GM21619 (cell line): ENCODE data around the gene SCGB1D4.

ENCODE experiments used
- ATAC-seq: cut with Tn5 transposase; IDR thresholded peaks from one replicate; pipeline ENCODE4 v1.9.1; 2021; ENCODE audit not compliant: unreplicated experiment

Gene SCGB1D4

DNA sequence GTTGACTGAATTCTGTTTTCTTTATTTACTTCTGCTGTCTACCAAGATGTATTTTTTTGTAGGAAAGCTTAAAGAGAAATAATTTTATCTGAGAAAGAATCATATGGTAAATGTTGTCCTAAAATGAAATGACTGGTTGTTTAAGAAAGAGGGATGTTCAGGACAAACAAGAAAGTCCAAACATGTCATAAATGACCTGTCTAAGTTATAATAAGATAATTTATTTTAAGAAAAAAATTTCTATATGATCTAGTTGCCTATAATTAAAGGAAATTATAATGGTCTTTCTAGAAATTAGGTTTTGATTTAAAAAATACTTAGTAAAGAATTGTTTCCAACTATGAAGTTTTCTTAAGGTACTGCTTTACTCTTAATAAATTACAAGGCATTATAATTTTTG is 18.4 kb downstream of the SCGB1D4 start:
- ATAC-seq = no peak

DNA sequence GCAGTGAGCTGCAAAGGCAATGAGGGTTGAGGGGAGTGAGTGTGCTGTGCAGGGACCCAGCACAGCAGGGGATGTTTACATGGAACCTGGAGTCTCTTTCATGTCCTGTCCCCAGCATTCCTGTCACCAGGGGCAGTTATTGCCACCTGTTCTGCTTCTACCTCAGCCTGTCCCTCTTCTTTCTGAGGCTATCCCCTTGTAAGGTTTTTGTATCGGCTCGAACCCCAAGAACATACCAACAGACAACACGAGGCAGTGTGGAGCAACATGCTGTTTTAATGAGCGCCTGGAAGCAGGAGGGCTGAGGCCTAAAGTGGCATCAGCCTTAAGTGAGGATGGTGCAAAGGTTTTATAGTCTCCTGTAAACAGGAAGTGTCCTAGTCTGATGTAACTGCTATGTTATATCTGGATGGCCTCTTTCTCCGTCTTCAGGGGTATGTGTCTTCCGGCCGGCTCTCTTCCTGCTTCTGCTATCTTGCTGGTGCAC is 25.0 kb downstream of the SCGB1D4 start:
- ATAC-seq = no peak

DNA sequence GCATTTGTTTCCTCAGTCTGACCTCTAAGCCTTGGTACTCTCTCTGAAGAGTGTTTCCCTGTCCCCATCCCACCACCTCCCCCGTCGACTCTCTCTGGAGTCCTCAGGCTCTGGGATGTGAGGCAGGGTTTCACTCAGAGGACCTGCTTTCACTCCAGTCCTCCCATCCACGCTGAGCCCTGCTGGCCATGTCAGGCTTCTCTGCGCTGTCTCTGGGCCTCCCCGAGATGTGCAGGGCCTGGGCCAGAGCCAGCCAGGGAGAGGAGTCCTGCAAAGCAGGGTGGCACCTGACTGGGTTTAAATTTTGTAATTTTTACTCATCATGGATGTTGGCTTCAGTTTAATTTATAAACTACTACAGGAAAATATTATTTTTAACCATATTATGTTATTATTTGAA is 25.6 kb downstream of the SCGB1D4 start:
- ATAC-seq = no peak

DNA sequence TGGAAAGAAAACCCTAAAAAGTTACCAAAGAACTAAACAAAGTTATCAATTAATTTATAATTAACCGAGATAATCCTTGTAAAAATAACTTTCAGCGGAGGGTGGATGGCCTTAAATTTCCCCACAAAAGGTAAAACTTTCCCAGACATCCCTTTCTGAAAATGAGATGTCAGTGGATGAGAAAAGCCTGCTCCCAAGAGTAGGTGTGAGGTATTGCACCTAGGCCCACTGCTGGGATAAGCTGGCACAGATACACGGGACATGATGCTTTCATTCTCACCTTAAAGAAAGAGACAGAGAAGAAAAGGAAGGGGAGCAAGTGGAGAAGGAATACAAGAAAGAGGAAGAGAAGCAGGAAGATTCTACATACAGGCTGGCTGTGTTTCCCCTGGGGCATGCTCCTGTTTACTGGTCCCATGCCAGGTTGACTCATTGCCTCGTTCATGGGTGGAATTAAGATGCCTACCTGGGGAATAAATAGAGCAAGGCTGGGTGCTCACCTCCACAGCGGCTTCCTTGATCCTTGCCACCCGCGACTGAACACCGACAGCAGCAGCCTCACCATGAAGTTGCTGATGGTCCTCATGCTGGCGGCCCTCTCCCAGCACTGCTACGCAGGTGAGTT is 29.1 kb downstream of the SCGB1D4 start, which contains the start of gene SCGB2A2:
Gene SCGB2A2, plus strand, starts transcription at position 505 of the 625 bp plus-strand sequence. Its CDS starts 59 bp downstream, at position 564.
- no peak for ATAC-seq

DNA sequence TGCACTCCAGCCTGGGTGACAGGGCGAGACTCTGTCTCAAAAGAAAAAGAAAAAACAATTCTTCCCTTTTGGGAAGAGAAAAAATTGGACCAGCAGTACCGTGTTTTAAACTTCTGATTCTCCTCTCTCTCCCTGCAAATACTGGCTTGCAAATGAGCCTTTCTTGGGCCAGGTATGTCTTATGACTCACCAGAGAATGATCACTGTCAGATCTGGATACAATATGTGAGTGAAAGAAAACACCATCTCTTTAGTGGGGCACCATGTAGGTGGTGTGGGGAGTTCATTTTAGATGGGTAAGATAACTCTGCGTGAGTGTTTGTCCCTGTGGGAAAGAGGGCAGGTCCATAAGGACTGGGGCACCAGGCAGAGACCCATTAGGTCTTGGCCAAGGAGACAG is 31.3 kb downstream of the SCGB1D4 start:
- no peak for ATAC-seq

DNA sequence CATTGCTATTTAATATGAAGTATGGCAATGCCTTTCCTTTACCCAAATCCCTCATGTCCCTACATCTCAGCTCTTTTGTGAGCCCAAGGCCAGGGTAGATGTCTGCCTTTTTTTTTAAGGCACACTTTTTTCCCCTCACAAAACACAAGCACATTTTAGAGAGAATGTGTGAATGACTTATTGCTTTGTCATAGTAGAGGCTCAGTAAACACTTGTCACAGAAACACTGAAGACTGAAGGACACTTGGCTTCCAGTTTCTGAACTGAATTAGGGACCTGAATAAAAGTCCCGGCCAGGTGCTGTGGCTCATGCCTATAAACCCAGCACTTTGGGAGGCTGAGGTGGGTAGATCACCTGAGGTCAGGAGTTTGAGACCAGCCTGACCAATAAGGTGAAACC is 31.8 kb downstream of the SCGB1D4 start:
- ATAC-seq = no peak

DNA sequence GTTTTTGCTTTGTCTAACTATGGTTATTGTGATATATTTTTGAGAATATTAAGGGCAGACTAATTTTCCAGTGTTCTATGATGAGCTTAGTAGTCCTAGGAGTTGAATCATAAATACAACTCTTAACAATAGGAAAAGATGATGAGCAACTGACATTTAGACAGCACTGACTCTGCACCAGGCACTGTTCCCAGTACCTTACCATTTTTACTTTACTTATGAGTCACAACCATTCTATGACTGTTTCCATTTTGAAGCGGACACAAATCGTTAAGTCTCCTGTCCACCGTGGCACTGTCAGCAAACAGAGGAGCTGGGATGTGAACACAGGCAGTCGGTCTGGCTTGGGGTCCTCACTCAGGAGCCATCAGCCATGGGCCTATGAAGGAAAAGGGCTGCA is 32.3 kb downstream of the SCGB1D4 start:
- no peak for ATAC-seq

DNA sequence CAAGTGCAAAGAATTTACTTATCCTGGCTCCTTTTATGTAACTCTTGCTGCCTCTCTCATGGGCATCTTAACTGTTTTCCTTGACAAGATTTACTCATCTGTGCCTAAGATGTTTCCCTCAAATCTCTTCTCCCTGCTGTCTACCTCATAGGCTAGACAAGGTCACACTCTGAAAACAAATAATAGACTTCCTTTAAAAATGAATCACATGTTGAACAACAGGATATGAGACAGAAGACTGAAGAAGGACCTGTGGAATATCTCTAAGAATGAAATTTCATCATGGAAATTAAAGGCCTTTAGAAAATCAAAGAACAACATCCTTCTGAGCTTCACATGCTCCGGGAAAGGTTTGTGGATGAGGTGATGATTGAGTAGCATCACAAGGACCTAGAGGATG is 34.9 kb downstream of the SCGB1D4 start:
- ATAC-seq = no peak

DNA sequence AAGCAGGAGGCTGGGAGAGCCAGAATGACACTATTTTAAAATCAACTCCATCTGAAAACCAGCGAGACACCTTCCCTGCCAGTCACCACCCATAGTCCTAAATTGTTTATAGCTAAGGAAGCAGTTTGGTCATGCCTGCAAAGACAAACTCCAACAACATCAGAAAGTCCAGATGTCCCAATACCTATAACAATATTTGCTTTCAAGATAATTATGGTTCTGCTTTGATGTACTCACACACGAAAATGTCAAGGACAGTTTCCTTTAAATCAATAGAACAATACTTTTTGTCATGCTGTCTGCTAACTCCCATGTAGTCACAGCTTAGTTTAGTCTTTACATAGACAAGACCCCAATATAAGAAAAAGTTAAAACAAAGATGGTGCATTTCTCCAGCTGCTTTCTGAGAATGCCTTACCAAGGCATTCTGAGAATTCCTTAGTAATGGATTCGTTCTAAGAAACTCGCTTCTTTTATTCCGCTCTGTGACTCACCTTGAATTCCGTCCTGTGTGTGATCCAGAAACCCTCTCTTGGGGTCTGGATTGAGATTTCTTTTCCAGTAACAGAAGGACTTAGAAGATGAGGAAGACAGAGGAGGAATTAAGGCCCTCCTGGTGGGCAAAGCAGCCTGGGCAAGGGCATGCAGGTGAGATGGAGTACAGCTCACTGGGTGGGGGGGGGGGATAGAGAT is 38.5 kb downstream of the SCGB1D4 start:
- ATAC-seq = no peak

DNA sequence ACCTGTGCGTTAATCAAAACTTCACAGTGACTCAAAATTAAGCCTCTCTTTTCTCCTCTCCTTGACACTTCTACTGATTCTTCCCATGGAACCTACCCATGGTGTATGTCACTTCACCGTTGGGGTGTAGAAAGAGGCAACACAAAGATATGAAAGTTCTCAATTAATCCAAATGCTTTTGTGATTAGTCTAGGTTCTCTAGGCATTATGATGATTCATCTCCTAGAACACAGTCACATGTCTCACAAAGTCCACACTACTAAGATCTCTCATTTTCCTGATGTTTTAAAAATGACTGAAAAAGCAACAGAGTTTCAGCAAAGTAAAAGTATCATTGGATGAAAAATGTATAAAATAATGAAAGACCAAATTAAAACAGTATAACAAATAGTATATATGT is 42.6 kb downstream of the SCGB1D4 start:
- no peak for ATAC-seq

DNA sequence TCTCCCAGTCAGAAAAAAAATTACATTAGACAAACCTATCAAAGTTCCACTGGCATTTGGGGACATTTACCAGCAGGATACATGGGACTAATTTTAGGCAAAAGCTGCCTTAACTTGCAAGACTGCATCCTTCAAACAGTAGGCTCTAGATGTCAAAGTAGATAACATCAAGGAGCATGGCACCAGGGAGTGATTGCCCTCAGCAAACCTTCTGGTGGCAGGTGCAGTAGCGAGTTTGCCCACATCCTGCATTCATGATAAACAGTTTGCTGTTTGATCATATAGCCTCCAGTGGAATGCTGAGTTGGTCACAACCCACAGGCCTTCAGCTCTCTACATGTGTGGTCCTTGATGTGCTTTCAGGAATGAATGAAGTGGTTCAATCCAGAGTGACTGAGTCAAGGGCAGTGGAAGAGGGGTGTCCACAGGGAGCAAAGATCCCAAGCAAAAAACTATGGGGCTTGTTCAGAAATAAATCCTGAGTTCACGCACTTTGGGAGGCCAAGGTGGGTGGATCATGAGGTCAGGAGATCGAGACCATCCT is 44.8 kb downstream of the SCGB1D4 start:
- ATAC-seq = no peak

DNA sequence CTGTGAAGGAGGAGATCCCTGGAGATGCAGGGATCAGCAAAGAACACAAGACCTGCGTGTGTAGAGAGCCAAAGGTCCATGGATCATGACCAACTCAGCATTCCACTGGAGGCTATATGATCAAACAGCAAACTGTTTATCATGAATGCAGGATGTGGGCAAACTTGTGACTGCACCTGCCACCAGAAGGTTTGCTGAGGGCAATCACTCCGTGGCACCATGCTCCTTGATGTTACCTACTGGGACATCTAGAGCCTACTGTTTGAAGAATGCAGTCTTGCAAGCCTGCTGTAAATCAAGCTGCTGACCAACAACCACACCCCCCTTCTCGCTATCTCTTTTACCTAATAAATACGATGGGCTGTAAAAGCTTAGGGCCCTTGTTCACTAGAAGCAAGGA is 47.2 kb downstream of the SCGB1D4 start:
- ATAC-seq = no peak
